ENCODE data around the gene TP63.
"Not testable (repeated sequence)": the region's sequence is repeated elsewhere in the genome, so short reads cannot be mapped to it uniquely, and the experiment has no call there.

GRCh38 chr3:189672346-189672745 is 41.2 kb downstream of the TP63 start:
- not testable (repeated sequence) for TF ChIP-seq CTCF (IDR thresholded peaks at IDR 0.05; ENCODE audit: poor library complexity, severe bottlenecking); TAF1 (IDR thresholded peaks at IDR 0.05; ENCODE audit: low read depth); EZH2 (IDR thresholded peaks at IDR 0.05; ENCODE audit: borderline replicate concordance, insufficient read depth, low read length, poor library complexity, severe bottlenecking); REST (IDR thresholded peaks at IDR 0.05; ENCODE audit: borderline replicate concordance)
